ENCODE measurements around the gene ZFP36L2.

ZFP36L2 gene

DNA sequence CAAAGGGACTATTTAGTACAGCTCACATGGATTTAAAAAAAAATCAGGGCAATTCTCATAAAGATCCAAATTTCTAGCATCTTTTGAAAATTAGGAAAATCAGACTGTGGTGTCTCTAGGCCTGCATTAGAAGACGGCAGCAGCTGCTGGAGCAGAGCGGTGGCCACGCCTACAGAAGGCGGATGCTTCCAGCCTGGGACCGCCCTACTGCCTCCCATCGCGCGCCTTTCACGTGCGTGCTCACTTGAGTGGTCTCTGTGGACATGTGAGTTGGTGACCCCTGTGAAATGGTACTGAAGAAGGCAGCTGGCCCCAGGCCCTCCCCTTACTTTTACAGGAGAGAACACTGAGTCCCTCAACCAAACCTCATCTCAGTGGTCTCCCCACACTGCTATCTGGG lies 15.2 kb upstream of the ZFP36L2 start:
- ATAC-seq: no peak

DNA sequence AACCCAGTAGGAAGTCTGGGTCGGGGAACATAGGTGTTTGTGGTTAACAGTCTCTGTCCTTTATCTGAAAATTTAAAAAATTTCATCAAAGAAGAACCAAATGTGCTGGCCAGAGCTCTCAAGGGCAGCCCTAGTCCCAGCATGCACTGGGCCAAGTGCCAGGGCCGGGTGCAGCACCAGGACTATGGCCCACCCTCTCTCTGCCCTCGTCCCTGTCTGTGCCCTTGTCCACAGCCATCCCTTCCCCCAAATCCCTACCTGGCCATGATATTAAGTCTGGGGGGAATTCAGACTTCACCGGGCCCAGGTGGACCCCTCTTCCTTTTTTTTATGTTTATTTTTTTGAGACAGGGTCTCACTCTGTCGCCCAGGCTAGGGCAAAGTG lies 14.4 kb upstream of the ZFP36L2 start:
- ATAC-seq: no peak

DNA sequence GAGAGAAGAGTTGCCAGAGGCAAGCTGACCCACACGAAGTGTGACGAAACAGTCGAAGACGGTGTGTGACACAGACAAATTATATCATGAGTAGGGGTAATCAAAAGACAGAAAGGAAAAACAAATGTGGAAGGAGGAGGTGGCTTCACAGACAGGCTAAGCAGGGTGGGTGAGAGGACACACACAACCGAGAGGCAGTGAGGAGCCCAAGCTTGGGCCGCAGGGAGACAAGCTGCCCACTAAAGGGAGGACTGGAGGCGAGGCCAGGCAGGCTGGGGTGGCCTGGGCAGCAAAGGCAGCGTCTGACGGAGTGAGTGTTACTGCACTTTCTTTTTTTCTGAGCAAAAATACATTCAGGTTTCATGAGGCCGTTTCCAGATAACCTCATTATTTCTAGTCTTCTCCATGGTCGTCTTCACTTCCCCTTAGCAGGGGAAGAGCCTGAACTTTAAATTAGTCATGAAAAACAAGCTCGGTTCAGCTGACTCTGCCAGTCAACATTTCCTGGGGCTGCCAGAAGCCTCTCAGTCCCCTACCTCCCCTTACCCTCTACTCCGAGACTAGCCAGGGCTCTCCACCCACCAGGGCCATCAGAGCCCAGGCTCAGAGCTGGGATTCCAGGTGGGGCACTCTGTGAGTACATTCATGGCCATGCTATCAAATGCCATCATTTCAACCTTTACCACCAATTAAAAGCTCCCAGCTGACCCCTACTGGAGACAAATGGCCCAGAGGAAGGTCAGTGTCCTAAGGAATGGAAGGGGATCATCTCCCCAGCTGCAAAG lies 13.8 kb upstream of the ZFP36L2 start:
- no peak for ATAC-seq

DNA sequence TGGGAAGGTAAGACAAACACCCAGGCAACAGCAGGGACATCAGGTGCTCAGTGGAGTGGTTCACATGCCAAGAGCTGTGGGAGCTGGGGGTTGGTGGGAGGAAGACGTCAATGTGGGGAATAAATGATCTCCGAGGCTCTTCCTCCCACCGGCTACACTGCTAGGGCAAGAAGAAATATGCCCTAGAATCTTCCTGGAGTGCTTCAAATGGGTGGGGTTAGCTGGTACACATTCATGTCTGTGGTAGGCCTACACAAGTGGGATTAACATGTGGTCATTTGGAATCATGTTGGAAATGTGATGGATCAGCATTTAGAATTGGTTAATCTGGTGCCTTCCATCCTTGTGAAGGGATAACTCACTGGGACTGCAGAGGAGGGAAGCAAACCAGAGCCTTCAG lies 12.4 kb upstream of the ZFP36L2 start:
- no peak for ATAC-seq

DNA sequence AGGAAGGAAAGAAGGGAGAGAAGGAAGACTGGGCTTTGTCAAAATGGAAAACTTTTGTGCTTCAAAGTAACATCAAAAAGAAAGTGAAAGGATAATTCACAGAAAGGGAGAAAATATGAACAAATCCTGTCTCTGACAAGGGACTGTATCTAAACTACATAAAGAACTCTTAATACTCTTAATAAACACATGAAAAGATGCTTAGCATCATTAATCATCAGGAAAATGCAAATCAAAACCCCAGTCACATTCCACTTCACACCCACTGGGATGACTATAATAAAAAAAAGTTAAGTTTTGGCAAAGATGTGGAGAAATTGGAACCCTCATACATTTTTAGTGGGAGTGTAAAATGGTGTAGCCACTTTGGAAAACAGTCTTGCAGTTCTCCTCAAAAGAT lies 11.8 kb upstream of the ZFP36L2 start:
- ATAC-seq: no peak

DNA sequence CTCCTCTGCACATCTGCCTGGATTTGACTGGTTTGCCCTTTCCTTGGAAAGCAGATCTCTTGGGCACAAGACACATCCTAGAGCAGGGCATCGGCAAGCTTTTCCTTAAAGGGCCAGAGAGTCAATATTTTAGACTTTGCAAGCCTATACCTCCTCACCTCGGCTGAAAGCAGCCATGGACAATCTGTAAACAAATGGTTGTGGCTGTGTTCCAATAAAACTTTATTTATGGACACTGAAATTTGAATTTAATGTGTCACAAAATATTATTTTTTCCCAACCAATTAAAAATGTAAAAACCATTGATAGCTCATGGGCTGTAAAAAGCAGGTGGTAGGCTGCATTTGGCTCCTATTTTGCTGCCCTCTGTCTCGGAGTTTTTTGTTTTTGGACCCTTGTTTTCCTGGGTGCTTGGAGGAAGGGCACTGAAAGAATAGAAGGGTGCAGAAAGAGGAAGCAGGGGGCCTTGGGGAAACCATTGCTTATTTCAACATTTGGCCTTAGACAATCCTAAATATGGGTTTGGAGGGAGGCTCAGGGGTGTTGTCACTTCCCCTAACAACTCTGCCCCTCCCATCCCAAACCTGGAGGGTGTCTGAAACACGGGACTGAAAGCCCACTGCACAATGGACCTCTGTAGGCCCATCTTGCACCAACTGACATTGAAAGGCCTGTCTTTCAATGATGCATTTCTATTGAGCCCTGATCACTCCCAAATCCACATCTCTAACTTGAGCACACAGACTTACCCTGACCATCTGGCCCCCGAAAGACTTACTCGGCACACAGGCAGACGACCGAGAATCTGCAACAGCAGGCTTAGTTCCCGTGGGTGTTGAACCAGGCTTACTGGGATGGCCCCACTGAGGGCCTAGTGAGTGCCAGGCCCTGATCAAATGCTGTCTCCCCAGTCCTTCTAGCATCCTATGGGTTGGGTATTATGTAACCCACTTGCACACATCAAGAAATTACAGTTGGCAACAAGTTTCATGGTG lies 7.1 kb upstream of the ZFP36L2 start:
- no peak for ATAC-seq

DNA sequence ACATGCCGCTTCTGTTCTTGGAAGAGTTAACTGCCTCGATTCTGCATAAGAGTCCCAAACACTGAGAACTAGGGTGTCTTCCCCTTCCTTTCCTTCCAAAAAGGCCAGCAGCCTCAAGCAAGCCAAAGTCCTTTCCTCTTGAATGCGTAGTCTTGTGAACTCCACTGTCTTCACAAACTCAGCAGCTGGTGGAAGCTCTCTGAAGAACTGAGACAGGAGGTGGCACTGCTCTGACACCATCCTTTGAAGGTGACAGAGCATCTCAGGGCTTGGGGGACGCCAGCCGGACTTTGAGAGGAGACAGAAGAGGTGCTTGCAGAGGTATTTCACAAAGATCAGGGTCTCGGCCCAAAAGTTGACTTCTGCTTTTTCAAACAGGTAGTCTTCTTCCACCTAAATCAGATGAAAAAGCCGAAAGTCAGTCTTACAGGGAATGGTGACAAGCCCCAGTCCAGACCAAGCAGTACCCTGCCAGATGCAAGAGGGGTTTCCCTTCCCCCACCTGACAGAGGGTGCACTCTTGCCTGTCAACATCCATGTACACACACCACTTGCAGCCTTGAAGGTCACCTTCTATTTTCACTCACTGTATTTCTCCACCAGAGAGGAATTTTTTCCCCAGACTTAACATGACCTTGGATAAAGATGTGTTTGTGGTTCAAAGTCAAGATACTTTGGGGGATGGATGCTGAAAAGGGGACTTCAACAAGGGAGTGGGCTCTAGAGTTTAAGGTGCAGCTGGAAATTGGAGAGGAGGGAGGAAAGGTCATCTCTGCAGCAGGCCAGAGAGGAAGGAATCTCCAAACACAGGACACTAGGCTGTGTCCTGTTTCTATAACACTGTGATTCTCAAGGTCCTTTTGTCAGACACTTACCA lies 4.8 kb upstream of the ZFP36L2 start:
- no peak for ATAC-seq

DNA sequence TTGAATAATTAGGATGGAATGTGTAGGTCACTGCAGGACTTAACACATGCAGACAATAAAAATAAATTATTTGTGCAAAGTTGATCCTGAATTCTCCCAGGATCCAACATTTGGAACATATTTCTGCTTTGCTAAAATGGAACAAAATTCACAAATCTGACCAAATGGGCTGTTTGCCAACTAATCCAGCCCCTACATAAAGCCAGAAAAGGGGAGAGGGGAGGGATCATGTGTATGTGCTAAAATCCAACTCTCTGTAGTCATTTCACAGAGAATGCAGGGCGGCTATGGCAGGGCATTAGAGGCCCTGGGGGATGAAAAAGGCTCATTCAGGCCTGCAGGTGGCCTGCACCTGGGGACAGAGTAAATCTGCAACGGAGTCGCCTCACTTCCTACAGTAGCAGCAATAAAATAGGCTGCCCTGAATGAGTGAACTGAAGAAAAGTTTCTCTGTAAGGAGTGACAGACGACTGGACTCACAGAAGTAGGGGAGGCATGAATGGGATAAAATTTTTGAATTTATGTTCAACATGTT lies 4.0 kb upstream of the ZFP36L2 start:
- ATAC-seq: no peak

DNA sequence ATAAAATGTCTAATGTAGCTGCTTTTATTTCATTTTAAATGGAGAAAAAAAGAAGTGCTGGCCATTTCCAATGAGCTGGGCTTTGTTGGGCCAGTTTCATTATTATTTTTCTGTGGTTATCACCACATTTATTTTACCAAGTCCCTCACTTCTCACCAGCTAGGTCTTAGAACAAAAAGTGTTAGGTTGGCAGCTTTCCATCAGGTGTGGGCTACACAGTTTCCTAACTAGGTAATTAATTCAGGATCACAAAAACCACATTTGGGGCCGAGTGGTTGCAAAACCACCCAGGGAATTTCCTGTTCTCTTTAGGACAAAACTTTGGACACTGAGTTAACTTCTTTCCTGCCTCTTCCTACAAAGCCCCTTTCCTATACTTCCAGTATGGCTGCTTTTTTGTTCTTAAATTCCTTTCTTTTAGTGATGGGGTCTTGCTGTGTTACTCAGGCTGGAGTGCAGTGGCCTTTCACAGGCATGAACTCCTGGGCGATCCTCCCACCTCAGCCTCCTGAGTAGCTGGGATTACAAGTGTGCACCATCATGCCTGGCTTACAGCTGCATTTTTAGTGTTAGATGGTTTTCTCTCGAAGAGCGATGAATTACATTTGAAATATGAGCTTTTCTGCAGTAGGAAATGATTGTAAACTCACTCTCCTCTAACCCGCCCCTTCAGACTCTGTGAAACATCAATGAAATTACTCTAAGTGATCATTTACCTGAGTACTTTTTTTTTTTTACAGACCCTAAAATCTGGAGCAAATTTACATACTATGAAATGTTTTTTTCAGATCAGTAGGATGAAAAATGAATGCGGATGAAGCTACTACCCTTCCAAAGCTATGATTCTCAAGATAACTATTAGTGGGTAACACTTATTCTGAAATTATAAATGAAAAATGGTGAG lies 2.6 kb upstream of the ZFP36L2 start:
- ATAC-seq: no peak

DNA sequence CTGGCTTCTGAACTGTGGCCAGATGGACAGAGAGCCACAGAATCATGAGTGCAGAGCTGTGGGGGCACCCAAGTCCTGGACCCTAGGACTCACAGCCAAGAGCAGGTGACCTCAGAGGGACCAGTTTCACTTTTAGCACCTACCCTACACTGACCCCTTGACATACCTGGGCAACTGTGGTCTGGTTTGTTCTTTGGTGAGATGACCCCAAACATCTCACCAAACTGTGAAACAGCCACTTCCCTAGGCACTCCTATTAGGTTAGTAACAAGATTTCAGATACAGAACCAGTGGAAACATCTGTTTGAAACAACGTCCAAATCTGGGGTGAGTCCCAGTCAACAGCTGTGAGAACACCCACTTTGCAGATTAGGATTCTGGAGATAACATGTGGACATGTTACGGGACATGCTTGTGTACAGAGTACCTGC lies 1.9 kb upstream of the ZFP36L2 start:
- no peak for ATAC-seq

DNA sequence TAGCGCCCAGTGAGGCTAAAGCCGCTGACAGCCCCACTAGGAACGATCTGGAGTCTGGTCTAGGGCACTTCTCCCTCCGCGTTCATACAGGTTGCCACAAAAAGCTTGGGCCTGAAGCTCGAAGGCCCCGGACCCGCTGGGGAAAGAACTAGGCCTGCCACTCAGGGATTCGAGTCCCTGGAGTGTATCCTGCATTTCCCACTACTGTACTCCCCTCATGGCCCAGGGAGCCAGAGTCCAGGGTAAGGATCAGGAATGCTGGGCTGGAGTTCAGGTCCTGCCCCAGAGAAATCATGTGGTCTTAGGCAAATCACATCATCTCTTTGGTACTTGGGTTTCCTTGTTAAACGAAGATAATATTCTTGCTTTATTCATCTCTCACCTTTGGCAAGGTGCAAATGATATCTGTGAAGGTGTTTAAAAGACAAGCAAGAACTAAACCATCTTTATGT lies 1.4 kb upstream of the ZFP36L2 start:
- no peak for ATAC-seq

DNA sequence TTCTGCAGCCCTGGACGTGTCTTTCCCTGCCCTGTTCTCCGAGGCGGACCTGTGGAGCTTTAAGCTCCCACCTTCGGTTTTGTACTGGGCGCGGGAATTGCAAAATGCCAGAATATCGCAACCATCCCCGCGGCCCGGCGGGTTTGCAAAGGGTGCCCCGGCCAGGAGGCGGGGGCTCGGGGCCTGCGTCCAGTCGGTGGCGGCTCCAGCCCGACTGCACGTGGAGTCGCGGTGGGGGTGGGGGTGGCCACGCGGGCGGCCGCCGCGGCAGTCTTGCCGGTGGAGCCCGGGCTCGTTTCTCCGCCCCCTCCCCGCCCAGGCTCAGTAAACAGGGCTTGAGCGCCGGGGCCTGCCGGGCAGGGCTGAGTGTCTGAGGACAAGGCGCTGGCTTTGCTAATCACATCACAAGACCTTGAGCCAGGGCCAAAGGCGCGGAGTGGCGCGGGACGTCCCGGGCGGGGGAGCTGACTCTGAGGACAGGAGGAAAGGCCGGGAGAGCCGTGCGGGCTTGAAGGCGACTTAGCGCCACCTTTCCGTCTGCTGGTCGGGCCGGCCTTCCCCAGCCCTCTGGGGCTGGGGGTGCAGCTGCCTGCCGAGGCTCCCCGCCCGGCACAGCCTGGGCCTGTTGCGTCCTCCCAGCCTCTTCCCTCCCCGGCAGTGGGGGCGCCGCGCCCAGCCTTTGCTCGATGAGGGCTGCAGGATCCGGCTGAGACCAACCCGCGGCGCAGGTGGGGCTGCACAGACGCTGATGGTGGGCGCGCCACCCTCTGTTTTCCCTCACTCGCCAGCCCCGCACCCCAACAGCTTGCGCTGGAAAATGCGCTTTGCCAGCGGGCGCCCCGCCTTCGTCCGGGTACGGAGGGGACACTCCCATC lies 786 bp upstream of the ZFP36L2 start:
- ATAC-seq: peak; percentile 22 to 32

DNA sequence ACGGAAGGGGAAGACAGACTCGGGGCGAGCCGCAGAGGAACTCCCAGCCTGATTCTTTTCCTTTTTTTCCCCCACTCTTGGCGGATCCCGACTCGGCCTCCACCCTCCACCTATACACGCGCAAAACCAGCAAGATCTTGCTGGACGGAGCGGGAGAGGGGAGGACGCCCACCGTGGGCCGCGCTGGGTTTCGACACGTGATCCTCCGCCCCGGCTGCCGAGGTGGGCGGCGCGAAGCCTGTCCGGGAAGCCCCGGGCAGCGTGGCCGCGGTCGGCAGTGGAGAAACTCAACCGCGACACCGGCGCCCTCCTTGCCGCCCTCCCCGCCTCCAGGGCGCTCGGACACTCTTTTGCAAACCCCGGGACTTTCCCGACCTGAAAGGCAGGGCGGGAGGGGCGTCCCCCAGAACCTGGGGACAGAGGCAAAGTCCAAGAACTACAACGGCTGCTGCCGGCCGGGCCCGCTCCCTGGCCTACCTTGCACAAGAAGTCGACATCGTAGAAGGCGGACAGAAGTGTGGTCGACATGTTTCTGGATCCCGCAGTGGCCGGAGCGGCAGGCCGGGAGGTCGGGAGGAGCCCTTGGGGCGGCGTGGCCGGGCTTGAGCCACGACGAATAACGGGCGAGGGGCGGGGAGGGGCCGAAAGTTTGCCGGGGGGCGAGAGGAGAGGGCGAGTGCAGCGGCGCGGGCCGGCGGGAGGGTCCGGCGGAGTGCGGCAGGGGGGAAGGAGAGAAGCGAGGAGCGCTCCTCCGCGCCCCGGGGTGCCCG lies 433 bp downstream of the ZFP36L2 start:
- peak; percentile 3 to 8 for ATAC-seq

DNA sequence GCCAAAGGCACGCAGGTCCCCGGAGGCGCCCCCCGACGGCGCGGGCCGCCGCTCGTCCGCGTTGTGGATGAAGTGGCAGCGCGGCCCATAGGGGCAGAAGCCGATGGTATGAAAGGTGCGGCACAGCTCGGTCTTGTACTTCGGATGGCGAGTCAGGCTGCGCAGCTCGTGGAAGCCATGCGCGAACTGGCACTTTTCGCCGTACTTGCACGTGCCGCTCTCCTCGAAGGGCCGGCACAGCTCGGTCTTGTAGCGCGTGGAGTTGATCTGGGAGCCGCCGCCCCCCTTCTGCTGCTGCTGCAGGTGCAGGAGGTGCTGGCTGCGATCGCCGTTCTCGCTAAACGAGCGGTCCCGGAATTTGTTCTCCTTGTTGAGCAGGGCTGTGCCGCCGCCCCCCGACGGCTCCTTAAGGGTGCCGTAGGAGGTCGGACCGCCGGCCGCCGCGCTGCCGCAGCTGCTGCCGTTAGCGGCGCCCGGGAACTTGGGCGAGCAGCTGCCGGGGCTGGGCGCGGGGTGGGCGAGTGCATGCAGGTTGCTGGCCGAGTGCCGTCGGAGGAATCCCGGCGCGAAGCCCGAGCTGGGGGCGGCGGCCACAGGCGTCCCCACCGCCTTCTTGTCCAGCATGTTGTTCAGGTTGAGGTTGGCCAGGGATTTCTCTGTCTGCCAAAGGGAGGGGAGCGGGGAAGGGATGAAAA lies 1.2 kb downstream of the ZFP36L2 start:
- no peak for ATAC-seq

DNA sequence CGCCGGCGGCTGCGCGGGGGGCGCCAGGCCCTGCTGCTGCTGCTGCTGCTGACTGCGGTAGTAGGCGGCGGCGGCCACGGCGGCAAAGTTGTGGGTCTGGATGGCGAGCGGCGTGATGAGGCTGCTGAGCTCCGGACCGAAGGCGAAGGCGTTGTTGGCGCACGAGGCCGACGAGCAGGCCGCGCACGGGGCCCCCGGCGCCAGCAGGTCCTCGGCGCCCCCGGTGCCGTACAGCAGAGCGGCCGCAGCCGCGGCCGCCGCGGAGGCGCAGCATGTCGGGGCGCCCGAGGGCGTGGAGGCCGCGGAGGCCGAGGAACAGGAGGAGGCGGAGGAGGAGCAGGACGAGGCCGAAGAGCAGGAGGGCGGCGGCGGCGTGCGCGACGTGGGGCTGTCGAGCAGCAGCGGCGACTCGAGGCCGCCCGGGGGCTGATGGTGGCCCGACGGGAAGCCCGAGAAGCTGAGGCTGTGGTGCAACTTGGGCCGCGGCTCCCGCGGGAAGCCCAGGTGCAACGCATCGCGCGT lies 1.8 kb downstream of the ZFP36L2 start:
- no peak for ATAC-seq

DNA sequence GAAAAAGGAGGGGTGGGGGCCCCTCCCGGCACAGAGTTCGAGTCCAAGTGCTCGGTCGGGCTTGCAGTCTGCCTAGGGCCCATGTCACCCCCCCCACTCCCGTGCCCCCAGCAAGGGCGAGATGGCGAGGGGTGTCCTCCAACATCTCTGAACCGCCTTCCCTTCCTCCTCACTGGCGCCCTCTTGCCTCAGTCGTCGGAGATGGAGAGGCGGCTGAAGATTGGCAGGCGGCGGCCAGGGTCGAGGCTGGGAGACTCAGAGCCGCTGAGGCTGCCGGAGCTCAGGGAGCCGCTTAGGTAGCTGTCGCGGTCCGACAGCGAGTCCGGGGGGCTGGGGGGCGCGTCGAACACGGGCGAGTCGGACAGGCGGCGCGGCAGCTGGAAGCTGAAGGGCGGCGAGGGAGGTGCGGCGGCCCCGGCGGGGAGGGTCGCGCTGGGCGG lies 2.3 kb downstream of the ZFP36L2 start:
- ATAC-seq: no peak

DNA sequence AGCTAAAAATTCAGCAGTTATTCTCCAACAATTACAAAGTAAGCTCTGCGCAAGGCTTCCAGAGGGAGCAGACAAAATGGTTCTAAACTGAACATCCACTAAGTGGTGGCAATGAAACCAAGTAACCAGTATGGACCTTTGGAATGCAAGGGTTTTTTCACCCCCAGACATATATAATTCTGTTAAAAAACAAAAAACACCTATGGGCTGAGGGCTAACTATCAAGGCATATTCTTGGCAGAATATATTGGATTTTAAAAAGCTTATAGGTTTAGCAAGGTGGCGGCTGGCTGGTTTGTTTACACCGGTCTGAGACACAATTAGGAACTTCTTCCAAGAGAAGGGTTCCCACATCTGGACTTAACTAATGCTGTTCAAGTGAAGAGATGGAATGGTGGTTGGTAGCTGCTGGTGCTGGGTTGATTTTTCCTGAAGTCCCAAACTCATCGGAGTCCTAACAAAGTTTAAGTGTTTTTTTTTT lies 2.8 kb downstream of the ZFP36L2 start:
- ATAC-seq: no peak

All from activated CD4-positive, CD25-positive, alpha-beta regulatory T cell treated with anti-CD3 and anti-CD28 coated beads, Interleukin-2, amount 50 U/mL, for 24 hours (primary cell).